Measurements from ENCODE around the gene TPGS2.

DNA sequence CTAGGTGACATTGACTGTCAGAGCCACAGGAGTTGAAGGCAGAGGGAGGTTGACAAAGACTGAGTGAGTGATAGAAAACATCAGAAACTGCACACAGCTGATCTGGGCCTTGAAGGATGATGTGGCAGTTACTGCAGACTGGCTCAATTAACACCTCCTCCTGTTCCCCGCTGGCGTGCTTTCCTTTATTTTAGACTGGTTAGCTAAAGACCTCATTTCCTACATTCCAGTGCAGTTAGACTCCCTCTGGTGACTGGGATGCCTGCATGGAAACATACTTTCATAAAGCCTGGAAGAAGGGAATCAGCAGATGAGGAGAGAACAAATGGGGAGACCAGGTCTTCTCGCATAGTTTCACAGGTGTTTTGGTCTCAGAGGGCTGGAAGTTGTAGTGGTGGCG lies 7.1 kb downstream of the TPGS2 start:
- no peak for TF ChIP-seq YY1 (IDR thresholded peaks at IDR 0.05; ENCODE audit: insufficient read depth, insufficient read length)
- no peak for TF ChIP-seq ZNF274 (IDR thresholded peaks at IDR 0.05; ENCODE audit: low read depth, low read length)
